OCI-LY1 (cell line): ENCODE data around the gene USP54.

ENCODE experiments used
- H2AFZ ChIP-seq: fragments of 200-600 bp; sonication (generic), shearing (Covaris generic); 2 replicates; pipeline ENCODE4 v1.6.0; 2014; ENCODE audit warnings: antibody characterized with exemption, mild to moderate bottlenecking, low read length
- H3F3A ChIP-seq: fragments of 200-600 bp; sonication (generic), shearing (Covaris generic); 2 replicates; pipeline ENCODE4 v1.6.0; 2014; ENCODE audit warnings: mild to moderate bottlenecking, antibody characterized with exemption, low read length, moderate library complexity; ENCODE audit not compliant: insufficient read depth
- H3K27ac ChIP-seq: fragments of 200-600 bp; sonication (generic); 2 replicates; pipeline ENCODE4 v1.5.1; 2014; ENCODE audit warnings: low read length, mixed run types, mild to moderate bottlenecking, low read depth; ENCODE audit not compliant: poor library complexity, severe bottlenecking
- H3K27me3 ChIP-seq: fragments of 200-600 bp; sonication (generic); 2 replicates; pipeline ENCODE4 v1.6.0; 2014; ENCODE audit warnings: antibody characterized with exemption, mild to moderate bottlenecking, low read length, moderate library complexity; ENCODE audit not compliant: insufficient read depth
- H3K36me3 ChIP-seq: fragments of 200-600 bp; sonication (generic); 2 replicates; pipeline ENCODE4 v1.6.1; 2014; ENCODE audit warnings: mild to moderate bottlenecking, antibody characterized with exemption, low read length, moderate library complexity, mixed read lengths; ENCODE audit not compliant: insufficient read depth
- H3K4me1 ChIP-seq: fragments of 200-600 bp; sonication (generic); 2 replicates; pipeline ENCODE4 v1.5.1; 2014; ENCODE audit warnings: mild to moderate bottlenecking, low read length, moderate library complexity; ENCODE audit not compliant: insufficient read depth, severe bottlenecking
- H3K4me2 ChIP-seq: fragments of 200-600 bp; sonication (generic), shearing (Covaris generic); 2 replicates; pipeline ENCODE4 v1.6.1; 2014; ENCODE audit warnings: low read length
- H3K4me3 ChIP-seq: fragments of 200-600 bp; sonication (generic); 2 replicates; pipeline ENCODE4 v1.5.1; 2014; ENCODE audit warnings: low read length, low read depth, mild to moderate bottlenecking, mixed read lengths; ENCODE audit not compliant: poor library complexity, severe bottlenecking
- H3K79me2 ChIP-seq: fragments of 200-600 bp; shearing (Covaris generic); 2 replicates; pipeline ENCODE4 v1.6.1; 2016; ENCODE audit warnings: mixed run types, low read length, mixed read lengths; ENCODE audit not compliant: insufficient read depth
- H3K9ac ChIP-seq: fragments of 200-600 bp; sonication (generic), shearing (Covaris generic); 2 replicates; pipeline ENCODE4 v1.6.1; 2014; ENCODE audit warnings: mild to moderate bottlenecking, low read length, mixed read lengths
- H3K9me2 ChIP-seq: fragments of 200-600 bp; sonication (generic), shearing (Covaris generic); 2 replicates; pipeline ENCODE4 v1.6.1; 2014; ENCODE audit warnings: low read depth, mild to moderate bottlenecking, low read length, mixed read lengths
- H3K9me3 ChIP-seq: fragments of 200-600 bp; shearing (Covaris generic); 2 replicates; pipeline ENCODE4 v1.6.1; 2014; ENCODE audit warnings: low read length, mixed read lengths
- H4K20me1 ChIP-seq: fragments of 200-600 bp; sonication (generic), shearing (Covaris generic); 2 replicates; pipeline ENCODE4 v1.6.0; 2016; ENCODE audit warnings: mild to moderate bottlenecking, low read length; ENCODE audit not compliant: insufficient read depth
- CTCF ChIP-seq: fragments of 200-600 bp; sonication (generic), shearing (Covaris generic); IDR thresholded peaks from 2 replicates; pipeline ENCODE4 v1.5.1; 2017; ENCODE audit warnings: mild to moderate bottlenecking, antibody characterized with exemption, low read length, moderate library complexity, mixed read lengths
- EZH2 ChIP-seq: fragments of 200-600 bp; sonication (generic), shearing (Covaris generic); IDR thresholded peaks from 2 replicates; pipeline ENCODE4 v1.8.0; 2017; ENCODE audit warnings: borderline replicate concordance, mixed run types, mild to moderate bottlenecking, antibody characterized with exemption, low read length, moderate library complexity, mixed read lengths

USP54 gene

GRCh38 chr10:73494877-73495225 lies 96.3 kb downstream of the USP54 start:
- peak overlapping the region; percentile 80 for H3K27ac ChIP-seq
- peaks cover 30% of the 10 kb centered on the region for H3K4me1 ChIP-seq
- peak overlapping the region; percentile 89 for H3K4me2 ChIP-seq
- H3K27me3 ChIP-seq, result no peaks in the 10 kb centered on the region
- no peaks in the 10 kb centered on the region for H3K9me2 ChIP-seq
- no peaks in the 10 kb centered on the region for H3K9me3 ChIP-seq
- no peaks in the 10 kb centered on the region for H4K20me1 ChIP-seq
- TF ChIP-seq EZH2 (no peak), CTCF (no peak)
- peak overlapping the region; percentile 73 for H3K9ac ChIP-seq
- H3K36me3 ChIP-seq, result 0 out of 2 replicates have a peak, but pooled peaks cover 4% of the 10 kb centered on the region
- peak overlapping the region; percentile 71 for H3K4me3 ChIP-seq
- H2AFZ ChIP-seq, result no peak overlapping the region
- peaks cover 46% of the 10 kb centered on the region for H3K79me2 ChIP-seq
- H3F3A ChIP-seq, result no peaks in the 10 kb centered on the region

GRCh38 chr10:73494213-73494612 lies 96.9 kb downstream of the USP54 start:
- H3K4me1 ChIP-seq, result peaks cover 30% of the 10 kb centered on the region
- no peaks in the 10 kb centered on the region for H3K27me3 ChIP-seq
- peak overlapping the region; percentile 89 for H3K4me2 ChIP-seq
- peaks cover 52% of the 10 kb centered on the region for H3K79me2 ChIP-seq
- no peak for TF ChIP-seq EZH2
- no peak for TF ChIP-seq CTCF
- H3K9me2 ChIP-seq, result no peaks in the 10 kb centered on the region
- H3F3A ChIP-seq, result no peaks in the 10 kb centered on the region
- peaks cover 7% of the 10 kb centered on the region; the same call in 1 of the 2 replicates for H3K36me3 ChIP-seq
- no peak overlapping the region; the same call in none of the 2 replicates for H3K9ac ChIP-seq
- no peaks in the 10 kb centered on the region for H4K20me1 ChIP-seq
- no peak overlapping the region for H3K27ac ChIP-seq
- no peak overlapping the region for H2AFZ ChIP-seq
- H3K9me3 ChIP-seq, result no peaks in the 10 kb centered on the region
- H3K4me3 ChIP-seq, result peak overlapping the region; percentile 71

- Histone ChIP-seq H3K36me3 (peaks cover 12% of the 10 kb centered on the region), H3F3A (no peaks in the 10 kb centered on the region), H3K9ac (no peak overlapping the region; the same call in 1 of the 2 replicates), H3K27ac (no peak overlapping the region), H3K4me2 (peak overlapping the region; percentile 89), H3K27me3 (no peaks in the 10 kb centered on the region), H4K20me1 (no peaks in the 10 kb centered on the region), H2AFZ (no peak overlapping the region), H3K79me2 (peaks cover 57% of the 10 kb centered on the region), H3K9me2 (no peaks in the 10 kb centered on the region), H3K4me1 (peaks cover 30% of the 10 kb centered on the region), H3K4me3 (peak overlapping the region; percentile 71), H3K9me3 (no peaks in the 10 kb centered on the region)
- TF ChIP-seq CTCF (no peak), EZH2 (no peak)
Observed at GRCh38 chr10:73493781-73494180, 97.4 kb downstream of the USP54 start.
